Measurements from ENCODE around the gene STIM2.
"Not testable (repeated sequence)": the region's sequence is repeated elsewhere in the genome, so short reads cannot be mapped to it uniquely, and the experiment has no call there.

STIM2 gene

DNA sequence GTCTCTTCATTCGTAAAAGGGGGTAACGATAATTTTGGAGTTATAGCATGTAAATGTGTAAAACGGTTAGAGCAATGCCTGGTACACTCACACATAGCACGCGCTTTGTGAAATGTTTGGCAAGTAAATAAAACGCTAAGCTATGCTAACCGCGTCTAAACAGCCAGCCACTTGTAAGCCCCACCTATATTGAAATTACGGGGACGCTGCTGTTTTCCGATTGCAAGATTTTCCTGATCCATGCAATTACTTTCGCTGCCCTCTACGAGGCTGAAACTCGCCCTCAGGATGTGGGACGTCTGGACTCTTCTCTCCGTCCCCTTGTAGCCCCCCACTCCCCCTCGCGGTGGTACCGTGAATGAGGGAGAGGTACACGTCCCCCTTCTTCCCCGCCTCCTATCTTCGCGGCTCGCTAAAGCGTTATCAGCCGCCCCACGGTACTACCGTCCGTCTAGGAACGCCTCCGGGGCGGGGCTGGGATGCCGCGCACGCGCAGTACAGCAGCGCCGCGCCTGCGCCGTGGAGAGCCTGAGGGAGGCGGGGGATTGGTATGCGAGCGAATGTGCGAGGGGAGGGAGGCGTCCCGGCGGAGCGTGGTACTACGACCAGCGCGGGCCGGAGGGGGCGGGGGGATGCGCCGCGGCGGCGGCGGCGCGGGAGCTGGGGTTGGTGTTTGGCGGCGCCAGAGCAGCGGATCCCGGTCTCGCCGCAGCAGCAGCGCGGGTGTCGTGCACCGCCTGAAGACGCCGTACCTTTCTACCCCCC is at the start of gene STIM2:
Gene STIM2, plus strand, starts transcription at position 685 of the 765 bp plus-strand sequence.
- peak; percentile 99 for DNase-seq

DNA sequence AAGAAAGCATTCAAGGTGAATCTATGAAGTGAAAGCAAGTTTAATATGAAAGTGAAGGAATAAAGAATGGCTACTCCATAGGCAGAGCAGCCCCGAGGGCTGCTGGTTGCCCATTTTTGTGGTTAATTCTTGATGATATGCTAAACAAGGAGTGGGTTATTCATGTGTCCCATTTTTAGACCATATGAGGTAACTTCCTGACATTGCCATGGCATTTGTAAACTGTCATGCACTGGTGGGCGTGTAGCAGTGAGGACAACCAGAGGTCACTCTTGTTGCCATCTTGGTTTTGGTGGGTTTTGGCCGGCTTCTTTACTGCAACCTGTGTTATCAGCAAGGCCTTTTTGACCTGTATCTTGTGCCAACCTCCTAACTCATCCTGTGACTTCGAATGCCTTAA is 49.1 kb upstream of the STIM2 start:
- not testable (repeated sequence) for DNase-seq

DNA sequence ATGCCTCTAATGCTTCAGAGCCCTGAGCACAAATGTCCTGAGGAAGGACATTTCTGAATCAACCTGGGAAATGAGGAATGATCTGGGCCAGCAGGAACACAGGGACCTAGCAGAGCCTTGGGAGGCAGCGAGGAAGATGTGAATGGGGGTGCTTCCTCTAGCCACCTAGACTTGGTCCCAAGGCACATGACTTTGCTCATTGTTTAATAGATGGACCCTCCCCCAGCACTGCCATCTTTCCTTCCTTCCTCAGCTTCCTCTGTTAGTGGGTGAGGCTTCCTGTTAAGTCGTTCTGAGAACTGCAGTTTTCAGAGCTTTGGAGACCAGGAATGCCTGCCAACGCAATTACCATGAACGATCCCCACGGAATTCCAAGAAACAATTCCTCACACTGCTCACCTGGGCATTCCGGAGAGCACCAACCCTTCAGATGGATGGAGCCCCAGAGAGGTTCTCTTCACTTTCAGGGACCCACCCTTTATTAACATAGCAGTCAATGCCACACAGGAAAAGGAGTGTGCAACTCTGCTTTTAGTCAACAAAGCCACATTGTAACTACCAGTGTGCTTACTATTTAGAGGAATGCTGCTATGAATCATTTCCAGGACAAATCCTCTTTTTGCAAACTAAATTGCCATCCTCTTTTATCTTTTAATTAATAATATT is 48.5 kb upstream of the STIM2 start:
- DNase-seq = peak; percentile 7

DNA sequence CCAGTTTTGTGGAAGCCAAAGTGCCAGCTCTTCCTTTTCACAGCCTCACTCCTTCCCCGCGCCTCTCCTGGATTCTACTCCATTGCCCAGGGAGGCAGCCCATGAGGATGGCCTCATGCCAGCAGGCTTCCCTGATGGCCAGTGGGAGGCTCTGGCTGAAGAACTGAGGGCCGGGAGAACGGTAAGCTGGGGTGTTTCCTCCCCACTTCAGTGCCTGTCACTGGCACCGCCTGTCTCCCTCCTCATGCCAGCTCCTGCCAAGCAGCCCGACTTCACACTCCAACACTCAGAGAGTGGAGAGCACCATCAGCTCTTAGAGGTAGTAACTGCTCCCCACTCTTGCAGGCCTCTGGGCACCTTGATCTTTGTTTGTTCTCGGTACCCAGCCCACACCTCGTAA is 46.9 kb upstream of the STIM2 start:
- DNase-seq = no peak

DNA sequence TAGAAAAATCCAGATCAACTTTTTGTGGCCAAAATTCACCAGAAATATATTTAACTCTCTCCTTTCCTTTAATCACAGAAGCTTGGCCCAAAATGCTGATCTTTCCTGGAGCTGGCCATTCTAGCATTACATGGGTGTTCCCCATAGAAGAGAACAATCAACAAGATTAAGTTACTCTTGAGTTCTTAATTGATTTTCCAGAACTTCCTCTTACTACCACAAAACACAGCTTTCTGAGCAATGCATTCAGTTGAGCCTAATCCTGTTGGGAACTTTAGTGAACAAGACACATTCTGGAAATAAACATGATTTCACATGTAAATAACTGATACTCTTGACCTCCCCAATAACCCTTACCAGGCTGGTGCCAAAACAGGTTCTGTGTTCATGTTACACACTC is 45.4 kb upstream of the STIM2 start:
- no peak for DNase-seq

DNA sequence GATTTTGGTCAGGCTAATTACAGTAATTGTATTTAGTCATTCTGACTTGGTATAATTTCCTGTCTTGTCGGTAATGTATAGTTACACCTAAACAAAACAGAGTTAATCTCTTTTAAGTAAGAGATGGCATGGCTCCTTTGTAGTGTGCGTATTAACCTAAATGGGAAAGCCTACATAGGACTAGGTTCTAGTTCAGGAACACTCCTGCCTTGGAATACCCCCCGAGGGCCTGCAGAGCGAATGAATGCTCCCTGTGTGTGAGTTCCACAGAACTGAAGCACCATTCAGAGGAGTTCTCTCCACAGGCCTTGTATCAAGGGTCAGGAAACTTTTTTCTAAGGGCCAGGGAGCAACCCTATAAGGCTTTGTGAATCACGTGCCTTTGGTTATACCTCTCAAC is 44.9 kb upstream of the STIM2 start:
- no peak for DNase-seq

DNA sequence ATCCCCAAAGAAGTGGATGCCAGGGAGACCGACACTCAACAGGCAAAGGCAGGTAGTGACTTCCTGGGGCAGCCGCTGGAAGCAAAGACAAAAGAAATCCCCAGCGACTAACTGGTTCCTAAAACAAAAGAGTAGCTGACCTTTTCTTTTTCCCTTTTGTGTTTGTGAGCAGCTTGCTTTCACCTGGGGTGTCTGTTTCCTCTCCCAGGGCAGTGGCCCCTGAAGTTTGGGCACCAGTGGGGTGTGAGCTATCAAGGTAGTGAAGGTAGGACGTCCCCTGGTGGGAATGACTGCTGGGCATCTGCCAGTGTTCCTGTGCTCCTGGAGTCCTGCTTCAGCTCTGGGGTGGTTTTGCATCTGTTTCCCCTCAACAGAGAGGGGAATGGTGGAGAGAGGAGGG is 41.6 kb upstream of the STIM2 start:
- DNase-seq = no peak

DNA sequence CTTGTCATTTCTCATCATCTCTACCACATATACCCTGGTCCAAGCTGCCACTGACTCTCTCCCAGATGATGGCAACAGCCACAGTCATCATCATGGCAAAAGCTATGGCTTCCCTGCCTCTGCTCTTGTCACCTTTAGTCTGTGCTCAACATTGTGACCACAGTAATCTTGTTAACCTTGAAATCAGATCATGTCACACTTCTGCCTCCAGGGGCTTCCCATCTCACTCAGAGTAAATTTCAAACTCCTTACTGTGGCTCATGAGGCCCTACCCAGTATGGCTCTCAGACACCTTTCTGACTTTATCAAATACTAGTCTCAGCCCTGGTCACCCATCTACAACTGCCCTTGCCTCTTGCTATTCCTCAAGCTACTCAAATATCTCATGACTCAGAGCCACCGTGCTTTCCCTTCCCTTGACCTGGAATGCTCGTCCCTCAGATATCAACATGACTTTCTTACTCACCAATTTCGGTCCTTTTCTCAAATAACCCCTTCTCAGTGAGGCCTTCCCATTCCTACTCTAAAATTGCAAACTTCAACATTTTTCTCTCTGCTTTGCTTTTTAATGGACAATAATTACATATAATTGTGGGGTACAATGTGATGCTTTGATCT is 41.1 kb upstream of the STIM2 start:
- no peak for DNase-seq

DNA sequence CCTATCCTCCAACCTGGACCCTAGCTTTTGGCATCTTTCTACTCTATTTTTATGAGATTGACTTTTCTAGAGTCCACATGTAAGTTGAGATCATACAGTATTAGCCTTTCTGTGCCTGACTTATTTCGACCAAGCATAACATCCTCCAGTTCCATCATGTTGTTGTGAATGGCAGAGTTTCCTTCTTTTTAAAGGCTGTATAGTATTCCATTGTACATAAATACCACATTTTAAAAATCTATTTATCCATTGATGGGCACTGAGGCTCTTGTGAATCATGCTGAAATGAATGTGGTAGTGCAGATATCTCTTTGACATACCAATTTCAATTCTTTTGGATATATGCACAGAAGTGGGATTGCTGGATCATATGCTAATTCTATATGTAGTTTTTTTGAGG is 40.3 kb upstream of the STIM2 start:
- DNase-seq = no peak

DNA sequence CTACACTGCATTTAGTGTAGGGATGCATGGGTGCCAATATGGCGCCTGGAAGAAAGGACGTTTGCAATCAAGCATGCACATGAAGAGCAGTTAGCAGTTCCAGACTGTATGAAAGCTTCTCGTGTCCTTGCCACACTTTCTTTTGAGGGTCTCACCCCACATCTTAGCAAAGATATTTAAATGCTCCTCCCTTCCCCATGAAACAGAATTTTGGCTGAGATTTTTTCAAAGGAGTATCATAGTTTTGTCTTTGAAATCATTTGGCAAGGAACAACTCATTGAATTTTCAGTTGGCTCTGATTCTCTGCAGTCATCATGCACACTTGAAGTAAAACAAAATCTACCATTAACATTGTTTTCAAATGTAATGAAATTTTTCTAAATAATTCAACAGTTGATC is 39.6 kb upstream of the STIM2 start:
- DNase-seq = no peak

DNA sequence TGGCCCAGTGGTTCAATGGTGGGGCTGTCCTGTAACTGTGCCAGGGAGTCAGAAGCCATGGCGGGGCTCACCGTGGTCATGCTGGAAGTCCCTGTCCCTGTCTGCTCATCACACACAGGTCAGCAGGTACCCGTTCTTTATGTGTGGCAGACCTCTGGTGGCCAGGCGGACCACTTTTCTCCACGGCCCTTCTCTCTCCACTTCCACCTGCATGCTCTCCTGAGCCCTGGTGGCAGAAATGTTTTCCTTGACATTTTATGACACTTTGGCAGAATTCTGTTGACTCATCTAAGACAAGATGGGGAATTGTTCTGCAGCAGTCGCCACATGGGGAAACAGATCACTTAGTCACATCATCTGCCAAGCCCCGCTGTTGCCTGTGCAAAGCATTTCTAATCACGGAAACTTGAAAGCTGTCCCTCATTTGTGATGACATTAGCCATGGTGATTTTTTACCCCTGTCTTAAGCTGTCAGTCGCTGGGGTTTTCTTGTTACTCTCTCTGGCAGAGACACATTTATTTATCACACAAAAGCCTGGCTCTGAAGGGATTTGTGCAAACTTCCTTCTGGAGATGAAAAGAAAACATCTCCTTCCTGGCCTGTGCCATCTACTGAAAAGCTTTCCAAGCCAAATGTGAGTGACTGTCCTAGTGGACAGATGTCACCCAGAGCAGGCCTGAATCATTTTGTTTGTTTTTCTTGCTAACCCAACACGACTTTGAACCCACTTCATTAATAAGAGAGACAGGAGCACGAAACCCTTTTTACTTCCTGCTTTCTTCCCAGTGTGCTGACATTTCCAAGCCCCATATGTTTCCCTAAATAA is 38.8 kb upstream of the STIM2 start:
- no peak for DNase-seq

DNA sequence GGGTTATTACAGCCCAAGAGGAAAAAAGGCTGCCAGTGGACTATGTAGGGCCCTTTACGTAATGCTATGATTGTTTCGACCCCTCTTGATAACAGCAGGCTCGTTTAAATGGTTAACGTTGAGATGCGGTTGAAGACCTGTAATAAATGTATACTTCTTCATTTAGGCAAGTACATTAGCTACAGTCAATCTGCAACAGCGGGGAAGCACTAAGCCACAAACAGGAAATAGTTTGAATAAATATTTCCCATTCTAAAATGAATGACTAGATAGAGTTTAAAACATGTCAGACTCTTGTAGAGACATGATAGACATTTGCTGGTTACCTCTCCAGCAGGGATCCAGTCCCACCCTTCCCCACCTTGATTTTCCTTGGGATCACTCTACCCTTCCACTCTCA is 38.1 kb upstream of the STIM2 start:
- DNase-seq = peak; percentile 37

DNA sequence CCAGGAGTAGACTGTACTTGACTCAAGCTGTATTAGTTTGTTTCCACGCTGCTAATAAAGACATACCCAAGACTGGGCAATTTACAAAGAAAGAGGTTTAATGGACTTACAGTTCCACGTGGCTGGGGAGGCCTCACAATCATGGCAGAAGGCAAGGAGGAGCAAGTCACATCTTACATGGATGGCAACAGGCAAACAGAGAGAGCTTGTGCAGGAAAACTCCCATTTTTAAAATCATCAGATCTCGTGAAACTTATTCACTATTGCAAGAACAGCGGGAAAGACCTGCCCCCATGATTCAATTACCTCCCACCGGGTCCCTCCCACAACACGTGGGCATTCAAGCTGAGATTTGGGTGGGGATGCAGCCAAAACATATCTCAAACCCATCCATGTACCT is 37.7 kb upstream of the STIM2 start:
- not testable (repeated sequence) for DNase-seq

DNA sequence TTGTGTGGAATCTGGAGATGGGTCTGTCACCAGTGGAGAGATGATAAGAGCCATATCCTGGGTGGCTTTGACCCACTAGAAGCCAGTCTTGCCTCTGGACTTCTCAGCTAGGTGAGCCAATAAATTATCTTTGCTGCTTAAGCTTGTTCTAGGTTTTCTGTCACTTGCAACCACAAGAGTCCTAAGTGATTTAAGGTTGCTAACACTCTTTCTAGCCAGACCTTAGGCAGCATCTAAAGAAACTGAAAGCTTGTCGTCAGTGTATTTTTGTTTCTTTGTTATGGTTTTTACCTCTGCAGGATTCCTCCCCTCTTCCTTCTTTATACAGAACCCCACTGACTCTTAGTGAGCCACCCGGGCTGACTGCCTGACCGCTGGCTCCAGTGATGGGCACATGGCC is 37.1 kb upstream of the STIM2 start:
- DNase-seq = no peak

DNA sequence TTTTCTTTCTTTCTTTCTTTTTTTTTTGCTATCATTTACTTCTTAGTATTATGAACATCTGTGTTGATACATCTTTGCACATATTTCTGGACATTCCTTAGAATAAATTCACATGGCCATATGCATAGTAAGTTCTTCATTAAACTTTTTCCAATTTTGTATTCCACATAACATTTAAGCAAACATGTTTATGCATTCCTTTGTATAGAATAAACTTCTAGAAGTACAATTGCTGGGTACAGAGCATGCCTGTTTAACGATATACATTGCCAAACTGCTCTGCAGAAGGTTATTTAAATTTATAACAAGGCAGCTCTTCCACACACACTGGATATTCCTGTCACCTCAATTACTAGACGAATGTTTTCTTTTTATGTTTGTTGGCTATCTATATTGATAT is 36.0 kb upstream of the STIM2 start:
- no peak for DNase-seq

DNA sequence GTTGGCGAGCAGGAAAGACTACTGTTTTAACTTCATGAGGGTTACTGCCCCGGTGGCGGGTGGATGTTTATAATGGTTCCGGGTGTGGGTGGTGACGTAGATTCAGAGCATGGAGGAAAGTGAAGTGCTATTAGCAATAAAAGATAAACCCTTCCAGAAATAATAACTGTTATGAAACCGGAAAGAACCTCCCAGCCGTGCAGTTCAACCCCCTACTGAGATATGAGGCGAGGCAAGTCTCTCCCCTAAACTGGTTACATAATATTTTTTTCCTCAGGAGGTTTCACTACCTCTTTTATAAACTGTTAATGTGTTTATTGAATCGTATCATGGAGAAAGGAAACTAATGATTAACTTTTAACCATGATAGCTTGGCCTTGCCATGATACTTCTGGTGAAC is 33.9 kb upstream of the STIM2 start:
- no peak for DNase-seq

DNA sequence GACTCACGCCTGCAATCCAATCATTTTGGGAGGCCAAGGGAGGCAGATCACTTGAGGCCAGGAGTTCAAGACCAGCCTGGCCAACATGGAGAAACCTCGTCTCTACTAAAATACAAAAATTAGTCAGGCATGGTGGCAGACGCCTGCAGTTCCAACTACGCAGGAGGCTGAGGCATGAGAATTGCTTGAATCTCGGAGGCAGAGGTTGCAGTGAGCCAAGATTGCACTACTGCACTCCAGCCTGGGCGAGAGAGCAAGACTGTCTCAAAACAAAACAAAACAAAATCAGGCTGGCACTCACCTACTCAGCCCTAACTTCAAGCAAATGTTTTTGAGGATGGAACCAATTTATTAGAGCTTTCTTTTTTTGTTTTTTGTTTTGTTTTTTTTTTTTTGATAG is 33.3 kb upstream of the STIM2 start:
- not testable (repeated sequence) for DNase-seq

DNA sequence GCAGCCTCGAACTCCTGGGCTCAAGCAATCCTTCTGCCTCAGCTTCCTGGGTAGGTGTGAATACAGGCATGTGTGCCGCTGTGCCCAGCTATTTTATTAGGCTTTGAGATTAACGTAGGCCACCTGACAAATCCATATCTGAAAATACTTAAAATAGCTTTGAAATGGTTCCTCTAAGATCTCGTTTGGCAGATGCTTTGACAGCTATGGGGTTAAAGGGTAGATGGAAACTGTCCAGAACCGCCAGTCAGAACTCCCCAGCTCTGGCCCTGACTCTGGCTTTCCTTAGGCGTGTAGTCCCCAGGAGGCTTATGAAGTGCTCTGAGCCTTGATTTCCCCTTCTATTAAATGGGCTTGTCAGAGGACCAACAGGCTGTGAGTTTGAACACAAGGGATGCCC is 32.8 kb upstream of the STIM2 start:
- no peak for DNase-seq

DNA sequence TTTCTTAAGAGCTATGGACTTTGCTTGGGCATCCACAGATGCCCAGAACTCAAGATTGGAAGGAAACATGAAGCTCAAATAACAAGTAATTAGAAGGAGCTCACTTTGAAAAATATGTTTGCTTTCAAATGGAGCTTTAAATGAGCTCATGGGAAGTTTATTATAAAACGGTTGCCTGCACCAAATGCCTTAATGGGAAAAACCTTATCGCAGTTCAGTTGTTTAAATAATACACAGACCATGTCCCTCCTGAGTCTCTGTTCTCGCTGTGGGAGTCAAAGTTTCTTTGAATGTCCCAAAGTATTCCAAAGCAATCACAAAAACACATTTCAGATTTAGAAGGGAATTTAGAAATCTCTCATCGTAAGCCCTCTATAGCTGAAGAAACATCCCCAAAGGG is 31.6 kb upstream of the STIM2 start:
- no peak for DNase-seq

DNA sequence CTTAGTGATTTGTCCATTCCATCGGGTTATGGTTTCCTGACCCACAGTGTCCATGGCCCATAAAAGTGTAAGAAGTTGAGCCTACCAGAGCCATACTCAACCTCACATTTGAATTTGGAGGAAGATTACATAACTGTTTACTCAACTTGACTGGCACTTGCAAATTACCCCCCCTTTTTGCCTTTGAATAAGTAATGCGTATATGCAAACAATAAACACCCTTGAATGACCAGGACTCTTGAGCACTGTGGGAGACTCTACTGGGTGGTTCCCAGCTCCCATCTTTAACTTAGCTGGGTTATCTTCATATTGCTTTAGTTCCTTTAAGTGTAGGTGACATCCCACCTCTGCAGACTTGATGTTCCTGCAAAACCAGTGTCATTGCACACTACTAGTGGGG is 30.6 kb upstream of the STIM2 start:
- DNase-seq = no peak

DNA sequence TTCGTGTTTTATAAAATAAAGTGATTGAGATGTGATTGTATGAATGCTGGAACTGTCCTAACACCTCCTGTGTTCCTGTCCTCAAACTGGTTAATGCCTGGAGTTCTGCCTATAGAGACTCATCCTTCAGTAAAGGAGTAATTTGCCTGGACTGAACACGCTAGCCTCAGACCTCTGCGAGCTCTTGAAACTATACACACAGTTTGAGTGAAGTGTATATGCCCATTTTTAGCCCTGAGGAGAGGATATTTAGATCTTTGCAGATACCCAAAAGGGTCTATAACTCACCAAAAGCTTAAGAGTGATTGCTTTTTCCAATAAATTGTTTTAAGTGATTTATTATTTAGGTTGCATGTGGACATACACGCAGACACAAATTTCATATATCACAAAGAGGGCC is 29.9 kb upstream of the STIM2 start:
- DNase-seq = no peak

DNA sequence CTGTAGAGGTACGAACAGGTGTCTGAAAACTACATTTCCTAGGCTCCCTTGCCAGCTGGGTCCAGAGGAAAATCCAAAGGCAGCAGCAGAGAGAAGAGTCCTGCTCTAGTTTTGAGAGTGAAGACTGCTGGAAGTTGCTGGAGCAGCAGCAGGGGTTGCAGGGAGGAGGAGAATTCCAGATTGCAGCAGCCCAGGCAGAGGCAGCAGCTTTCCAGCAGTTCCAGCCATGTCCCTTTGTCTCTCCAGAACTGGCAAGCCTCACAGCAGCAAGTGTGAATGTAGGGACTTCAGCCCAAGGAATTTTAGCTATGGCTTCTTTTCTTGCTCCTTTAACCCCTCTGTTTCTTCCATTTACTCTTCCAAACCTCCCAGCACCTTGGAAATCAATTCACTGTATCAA is 24.1 kb upstream of the STIM2 start:
- no peak for DNase-seq

All from activated CD4-positive, alpha-beta T cell treated with anti-CD3 and anti-CD28 coated beads, Interleukin-2, Interleukin-6, amounts not matched to agents 100 ng/mL and 50 ng/mL, durations not matched to agents 16 hours and 8 hours (primary cell).